HG03571 (cell line): Measurements from ENCODE around the gene CORO2B.

Source experiments
- ATAC-seq: cut with Tn5 transposase; IDR thresholded peaks from one replicate; pipeline ENCODE4 v1.9.1; 2021; ENCODE audit not compliant: unreplicated experiment

The CORO2B gene

GRCh38 chr15:68572309-68572708 lies 6.5 kb upstream of the CORO2B start:
- no peak for ATAC-seq

- ATAC-seq = no peak
Observed at GRCh38 chr15:68572921-68573320, 5.9 kb upstream of the CORO2B start.

- no peak for ATAC-seq
Observed at GRCh38 chr15:68574046-68574445, 4.7 kb upstream of the CORO2B start.

GRCh38 chr15:68574629-68575028 lies 4.2 kb upstream of the CORO2B start:
- no peak for ATAC-seq

GRCh38 chr15:68576235-68576892 lies 2.4 kb upstream of the CORO2B start:
- ATAC-seq = no peak

GRCh38 chr15:68578175-68578979 lies 416 bp upstream of the CORO2B start:
- no peak for ATAC-seq

GRCh38 chr15:68580026-68580882 lies 1.5 kb downstream of the CORO2B start:
- no peak for ATAC-seq

- no peak for ATAC-seq
Observed at GRCh38 chr15:68580883-68581155, 2.0 kb downstream of the CORO2B start.

- no peak for ATAC-seq
Observed at GRCh38 chr15:68581725-68582124, 2.9 kb downstream of the CORO2B start.

GRCh38 chr15:68582236-68582635 lies 3.4 kb downstream of the CORO2B start:
- ATAC-seq = no peak

- no peak for ATAC-seq
Observed at GRCh38 chr15:68582864-68583263, 4.1 kb downstream of the CORO2B start.

GRCh38 chr15:68583321-68583720 lies 4.5 kb downstream of the CORO2B start:
- no peak for ATAC-seq

GRCh38 chr15:68583936-68584755 lies 5.4 kb downstream of the CORO2B start:
- ATAC-seq = no peak

GRCh38 chr15:68584756-68585573 lies 6.2 kb downstream of the CORO2B start:
- no peak for ATAC-seq

- ATAC-seq = no peak
Observed at GRCh38 chr15:68585574-68586273, 6.9 kb downstream of the CORO2B start.

- no peak for ATAC-seq
Observed at GRCh38 chr15:68586274-68586961, 7.6 kb downstream of the CORO2B start.

- no peak for ATAC-seq
Observed at GRCh38 chr15:68587769-68588385, 9.1 kb downstream of the CORO2B start.

GRCh38 chr15:68589053-68589452 lies 10.3 kb downstream of the CORO2B start:
- ATAC-seq = no peak
